Glomerular visceral epithelial cell (primary cell): ENCODE results near the gene L3MBTL4.

Experiments used
- DNase-seq: peaks from one replicate; pipeline ENCODE4 v3.0.0-alpha.2; 2016; ENCODE audit errors: extremely low spot score

L3MBTL4 gene

DNA sequence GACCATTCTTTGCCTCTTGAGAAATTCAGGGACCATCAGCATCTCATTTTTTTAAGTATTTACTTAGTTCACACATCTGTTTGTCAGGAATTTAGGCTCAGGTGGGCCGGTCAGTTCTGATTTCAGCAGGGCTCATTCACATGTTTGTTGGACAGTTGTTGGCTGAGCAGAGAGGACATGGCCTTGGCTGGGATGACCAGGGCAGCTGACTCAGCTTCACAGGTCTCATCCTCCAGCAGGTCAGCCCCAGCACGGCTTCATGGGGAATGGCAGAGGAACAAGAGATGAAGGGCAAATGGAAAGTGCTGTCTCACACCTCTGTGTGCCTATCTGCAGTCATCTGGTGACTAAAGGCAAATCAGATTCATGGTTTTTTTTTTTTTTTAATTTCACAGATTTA is 383.3 kb downstream of the L3MBTL4 start:
- no peak for DNase-seq

DNA sequence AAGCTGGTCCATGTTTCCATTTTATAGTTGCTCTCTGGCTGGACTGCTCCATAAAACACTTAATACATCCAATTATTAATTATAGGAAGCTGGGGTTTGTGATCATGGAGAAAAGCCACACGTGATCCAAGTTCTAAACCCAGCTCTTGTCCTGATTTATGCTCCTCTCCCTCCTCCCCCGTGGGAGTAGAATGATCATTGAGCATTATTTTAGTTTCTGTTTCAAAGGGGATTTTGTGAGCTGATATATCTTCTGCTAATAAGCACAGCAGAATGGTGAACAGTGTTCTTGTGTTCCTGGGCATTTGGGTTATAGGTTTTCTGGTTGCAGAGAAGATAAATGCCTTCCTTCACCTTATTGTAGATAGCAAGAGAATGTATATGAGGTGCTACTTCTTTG is 383.7 kb downstream of the L3MBTL4 start:
- no peak for DNase-seq

DNA sequence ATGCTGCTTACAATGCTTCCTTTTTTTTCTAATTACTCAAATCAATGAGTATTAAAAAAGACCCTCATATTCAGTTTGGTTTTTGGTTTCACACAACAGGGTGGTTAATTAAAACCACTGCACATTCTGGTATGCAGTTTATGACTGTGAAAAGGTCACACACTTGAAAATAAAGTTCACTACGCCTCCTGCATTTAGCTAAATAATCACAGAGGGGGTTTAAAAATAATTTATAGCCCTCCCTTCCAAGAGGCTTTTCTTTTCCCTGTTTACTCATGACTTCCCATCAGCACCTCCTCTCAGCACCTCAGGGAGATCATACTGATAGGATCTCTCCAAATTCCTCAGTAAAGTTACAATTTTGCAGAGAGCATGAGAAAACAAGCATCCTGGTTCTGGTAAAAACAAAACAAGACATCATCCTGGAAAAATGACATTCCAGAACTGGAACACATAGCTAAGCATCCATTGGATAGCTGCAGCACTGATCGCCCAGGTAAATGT is 389.9 kb downstream of the L3MBTL4 start:
- DNase-seq: no peak

DNA sequence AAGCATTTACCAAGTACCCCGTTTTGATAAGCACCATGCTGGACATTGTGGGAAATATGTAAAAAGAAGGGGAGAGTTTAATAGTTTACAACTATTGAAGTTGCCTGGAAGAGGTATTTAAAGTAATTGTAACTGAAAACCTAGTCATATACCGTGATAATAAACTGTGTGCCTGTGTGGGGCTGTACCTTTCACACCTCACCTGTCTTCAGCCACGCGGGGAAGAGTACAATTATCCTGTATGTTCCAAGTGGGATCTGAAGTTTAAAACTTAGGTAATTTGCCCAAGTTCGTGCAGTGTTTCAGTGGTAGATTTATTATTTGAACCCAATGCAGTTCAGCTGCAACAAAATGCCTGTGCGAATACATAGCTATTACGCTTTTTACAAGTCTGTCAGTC is 391.2 kb downstream of the L3MBTL4 start:
- no peak for DNase-seq

DNA sequence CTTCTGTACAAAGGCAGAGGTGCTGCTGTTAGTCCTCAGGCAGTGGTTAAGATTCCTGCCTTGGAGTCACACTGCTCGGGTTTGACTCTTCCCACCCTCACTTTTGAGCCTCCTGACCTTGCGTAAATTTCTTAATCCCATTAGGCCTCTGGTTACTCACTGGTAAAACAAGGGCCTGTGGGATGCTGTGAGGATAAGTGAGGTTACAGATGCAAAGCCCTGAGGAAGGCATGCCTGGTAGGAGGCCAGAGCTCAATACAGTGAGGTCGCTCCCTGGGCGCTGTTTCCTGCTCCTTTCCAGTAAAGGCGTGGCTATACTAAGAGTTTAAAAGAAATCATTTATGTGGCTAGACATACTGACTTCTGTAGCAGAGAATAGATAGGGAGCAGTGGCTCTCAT is 391.9 kb downstream of the L3MBTL4 start:
- DNase-seq: no peak

DNA sequence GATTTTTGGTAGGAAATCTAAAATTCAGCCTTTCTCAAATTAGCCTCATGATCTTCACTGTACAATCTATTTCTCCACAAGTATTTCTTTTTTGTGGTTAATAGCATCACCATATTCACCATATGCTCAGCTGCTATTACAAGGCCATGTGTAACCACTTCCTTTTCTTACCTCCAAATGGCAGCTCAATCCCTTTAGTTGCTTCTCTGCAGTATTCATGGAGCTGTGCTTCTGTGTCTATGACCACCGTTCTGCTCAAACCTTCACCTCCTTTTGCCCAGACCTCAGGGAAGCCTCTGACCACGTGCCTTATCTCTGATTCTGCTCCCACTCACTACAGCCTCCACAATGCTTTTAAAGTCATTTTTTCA is 392.7 kb downstream of the L3MBTL4 start:
- no peak for DNase-seq

DNA sequence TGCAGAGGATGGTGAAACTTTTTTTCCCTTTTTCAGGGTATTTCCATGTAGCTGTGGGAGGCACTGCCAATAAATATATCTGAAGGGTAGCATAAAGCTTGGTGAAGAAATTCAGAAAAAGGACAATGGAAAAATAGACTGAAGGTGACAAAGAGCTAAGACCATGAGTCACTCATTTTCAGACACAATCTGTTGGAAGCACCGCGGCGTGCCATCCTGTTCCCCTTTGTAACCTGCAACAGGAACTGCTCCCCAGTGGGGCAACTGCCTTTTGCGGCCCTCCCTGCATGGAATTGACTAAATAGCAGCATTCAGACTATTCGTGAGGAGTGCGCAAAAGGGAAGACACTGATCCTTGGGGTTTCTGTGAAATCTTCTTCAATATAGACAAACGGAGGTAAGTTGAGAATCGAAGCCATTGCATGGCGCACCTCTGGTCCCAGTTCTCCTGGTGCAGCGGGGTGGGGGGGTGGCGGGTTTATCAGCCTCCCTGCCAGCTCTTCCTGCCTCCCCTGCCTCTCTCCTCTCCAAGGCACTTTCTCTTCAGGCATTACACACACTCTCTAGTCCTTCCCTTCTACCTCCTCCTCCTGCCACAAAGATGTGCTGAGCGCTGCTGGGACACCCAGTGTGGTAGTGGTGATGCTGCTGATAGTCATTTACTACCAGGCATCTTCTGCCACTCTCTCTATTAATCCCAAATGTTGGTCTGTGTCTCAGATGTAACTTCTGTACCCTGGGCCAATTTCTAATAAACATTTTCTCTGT is 393.2 kb downstream of the L3MBTL4 start:
- DNase-seq: no peak

DNA sequence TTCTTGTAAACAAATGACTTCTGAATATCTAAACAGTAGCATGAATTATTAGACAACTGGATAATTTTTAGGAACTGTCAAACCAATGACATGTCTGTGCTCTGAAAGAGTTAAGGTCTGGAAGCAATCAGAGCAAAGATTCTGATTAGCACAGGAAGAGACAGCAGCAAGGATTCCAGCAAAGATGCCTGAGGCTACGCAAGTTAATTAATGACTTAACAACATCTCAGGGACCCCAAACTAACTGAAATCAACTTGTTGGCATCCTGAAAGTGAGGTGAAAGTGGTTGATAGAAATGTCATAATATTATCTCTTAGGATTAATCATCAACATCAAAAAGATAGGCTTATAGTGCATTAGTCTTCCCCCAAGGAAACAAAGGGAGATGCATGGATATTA is 396.0 kb downstream of the L3MBTL4 start:
- no peak for DNase-seq

DNA sequence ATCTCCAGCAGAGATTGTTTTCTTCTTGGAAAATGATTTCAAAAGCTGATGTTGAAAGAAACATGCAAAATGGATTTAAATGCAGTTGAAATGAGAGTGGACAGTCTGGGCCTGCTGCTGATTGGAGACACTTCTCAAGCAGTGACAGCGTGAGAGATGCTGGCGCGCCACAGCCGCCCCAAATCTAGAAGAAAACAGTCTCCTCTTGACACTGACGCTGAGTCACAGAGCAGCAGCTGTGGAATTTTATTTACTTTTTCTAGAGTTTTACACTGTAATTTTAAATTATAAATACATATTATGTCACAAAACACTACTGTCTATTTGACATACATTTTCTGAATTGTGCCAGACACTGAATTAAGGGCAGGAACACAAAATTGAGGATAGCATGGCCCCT is 397.5 kb downstream of the L3MBTL4 start:
- no peak for DNase-seq

DNA sequence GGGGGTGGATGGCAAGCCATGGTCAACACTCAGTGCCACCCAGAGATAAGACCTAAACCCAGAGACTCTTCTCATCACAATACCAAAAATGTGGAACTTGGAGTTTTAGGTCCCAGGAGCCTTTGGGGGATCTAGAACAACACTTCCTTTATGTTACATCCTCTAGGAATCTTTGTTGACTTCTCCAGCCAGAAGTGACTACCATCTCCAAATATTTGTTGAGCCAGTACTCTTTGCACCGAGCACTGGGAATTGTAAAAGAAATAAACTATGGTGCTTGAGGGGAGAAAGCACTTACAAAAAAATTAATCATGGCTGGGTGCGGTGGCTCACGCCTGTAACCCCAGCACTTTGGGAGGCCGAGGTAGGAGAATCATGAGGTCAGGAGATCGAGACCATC is 399.3 kb downstream of the L3MBTL4 start:
- DNase-seq: no peak

DNA sequence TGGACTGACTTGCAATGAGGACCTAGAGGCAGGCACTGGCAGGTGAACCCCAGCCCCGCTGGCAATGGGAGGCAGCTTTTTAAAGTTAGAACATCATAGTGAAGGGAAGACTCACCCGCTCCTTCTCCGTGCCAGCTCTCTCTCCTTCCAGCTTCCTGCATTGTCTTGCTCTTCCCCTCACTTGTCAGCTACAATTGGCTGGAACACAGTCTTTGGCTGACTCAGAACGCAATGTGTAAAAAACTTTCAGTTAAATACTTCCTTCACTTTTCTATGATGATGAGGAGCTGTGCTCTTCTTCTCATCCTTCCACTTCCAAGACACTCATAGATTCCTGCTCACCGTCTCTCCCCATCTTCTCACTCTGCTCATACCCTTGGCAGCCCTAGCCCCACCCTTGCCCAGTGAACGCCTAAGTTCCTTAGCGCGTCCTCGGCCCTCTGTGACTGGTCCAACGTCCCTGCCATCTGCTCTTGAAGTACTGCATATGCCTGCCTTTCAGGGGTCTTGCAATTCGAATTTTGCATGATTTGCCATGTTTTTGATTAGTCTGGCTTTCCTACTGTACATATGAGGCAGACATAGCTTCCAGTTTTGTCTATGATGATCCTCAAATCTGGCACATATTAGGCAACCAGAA is 401.4 kb downstream of the L3MBTL4 start:
- DNase-seq: no peak

DNA sequence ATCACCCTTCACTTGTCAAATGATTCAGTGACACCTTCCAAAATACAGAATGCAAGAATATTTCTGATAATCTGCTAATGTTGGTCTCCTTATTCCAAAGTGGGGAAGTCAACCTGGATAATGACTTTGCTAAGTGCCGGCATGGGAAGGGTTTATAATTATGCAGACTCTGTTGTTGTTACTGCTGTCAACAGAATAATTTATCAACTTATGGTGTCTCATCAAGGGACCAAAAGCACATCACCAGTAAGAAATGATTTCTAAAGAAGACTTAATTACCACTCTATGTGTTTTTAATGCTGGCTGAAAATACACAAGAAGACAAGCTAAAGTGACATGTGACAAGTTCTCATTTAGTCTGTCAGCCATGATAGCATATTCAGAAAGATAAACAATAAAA is 403.8 kb downstream of the L3MBTL4 start:
- DNase-seq: no peak

DNA sequence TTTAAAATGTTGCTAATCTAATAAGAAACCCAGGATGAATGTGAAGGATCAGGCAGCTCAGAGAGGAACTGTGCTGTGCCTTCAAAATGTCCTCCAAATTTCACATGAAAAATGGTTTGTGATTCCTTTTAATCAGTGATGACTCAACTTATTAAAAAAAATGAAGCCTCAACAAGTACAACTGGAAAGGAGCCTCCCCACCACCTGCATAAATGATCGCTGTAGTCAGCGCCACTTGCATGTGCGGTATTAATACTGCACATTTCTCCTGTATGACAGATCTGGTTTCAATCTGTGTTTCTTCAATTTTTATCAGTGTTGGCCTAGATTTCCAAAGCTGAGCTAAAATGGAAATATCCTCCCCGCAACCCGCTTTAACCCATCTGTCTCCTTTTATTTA is 404.4 kb downstream of the L3MBTL4 start:
- DNase-seq: no peak

DNA sequence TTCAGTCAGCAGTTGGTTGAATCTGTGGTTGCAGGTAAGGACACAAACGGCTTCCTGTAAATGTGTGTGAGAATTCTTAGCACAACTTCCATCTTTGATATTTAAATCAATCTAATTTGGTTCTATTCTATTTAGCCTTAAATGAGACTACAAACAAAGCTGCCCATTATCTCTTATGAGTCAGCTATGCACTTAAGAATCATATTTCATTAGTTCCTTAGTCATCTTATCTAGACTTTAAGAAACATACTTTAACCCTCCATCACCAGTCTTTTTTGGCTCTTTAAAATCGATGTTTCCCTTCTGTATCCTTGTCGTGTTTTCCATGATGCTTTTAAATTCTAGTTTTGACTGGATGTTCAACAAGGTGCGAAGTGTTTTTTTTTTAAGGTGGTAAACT is 405.0 kb downstream of the L3MBTL4 start:
- DNase-seq: no peak

DNA sequence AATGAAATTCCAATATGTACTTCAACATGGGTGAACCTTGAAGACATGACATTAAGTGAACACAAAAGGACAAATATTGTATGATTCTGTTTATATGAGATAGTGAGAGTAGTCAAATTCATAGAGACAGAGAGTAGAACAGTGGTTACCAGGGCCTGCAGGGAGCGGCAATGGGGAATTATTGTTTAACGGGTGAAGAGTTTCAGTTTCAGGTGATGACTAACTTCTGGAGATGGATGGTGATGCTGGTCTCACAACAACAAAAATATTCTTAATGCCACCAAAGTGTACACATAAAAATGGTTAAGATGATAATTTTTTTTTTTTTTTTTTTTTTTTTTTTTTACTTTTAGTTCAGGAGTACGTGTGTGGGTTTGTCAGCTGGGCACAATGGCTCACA is 410.0 kb downstream of the L3MBTL4 start:
- DNase-seq: no peak

DNA sequence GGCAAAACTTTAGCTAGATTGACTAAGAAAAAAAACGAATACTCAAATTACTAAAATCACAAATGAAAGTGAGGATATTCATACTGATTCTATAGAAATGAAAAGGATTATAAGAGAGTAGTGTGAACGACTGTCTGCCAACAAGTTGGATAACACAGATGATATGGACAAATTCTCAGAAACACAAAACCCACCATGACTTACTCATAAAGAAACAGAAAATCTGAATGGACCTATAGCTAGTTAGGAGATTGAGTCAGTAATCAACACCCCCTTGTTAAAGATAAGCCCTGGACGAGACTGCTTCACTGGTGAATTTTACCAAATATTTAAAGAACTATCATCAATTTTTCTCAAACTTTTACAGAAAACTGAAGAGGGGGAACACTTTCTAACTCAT is 410.6 kb downstream of the L3MBTL4 start:
- DNase-seq: no peak

DNA sequence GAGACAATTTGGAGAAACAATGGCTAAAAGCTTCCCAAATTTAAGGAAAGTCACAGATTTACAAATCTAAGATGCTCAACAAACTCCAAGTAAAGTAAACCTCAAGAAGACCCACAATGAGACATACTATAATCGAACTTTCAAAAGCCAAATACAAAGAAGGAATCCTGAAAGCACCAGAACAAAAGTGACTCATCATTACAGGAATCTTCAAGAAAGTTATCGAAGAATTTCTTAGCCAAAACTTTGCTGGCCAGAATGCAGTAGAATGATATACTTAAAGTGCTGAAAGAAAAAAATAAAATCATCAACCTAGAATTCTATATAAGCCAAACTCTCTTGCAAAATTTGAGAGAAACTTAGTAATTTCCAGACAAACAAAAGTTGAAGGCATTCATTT is 412.8 kb downstream of the L3MBTL4 start:
- no peak for DNase-seq

DNA sequence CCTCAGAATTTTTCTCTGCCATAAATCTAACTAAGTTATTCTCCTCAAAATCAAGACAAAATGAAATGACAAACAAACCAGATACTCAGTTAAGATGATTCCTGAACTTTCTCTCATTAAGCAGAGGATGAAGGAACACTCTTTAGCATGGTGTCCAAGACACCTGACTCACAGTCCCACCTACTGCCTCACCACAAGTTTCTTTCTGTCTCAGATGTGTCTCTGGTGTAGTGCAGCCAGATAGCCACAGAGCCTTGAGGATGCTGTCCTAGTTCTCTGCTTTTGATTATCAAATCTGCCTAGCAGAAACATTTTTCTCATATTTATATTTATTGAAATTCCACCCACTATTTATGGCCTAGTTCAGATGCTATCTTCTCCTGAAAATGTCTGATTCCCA is 415.8 kb downstream of the L3MBTL4 start:
- no peak for DNase-seq

DNA sequence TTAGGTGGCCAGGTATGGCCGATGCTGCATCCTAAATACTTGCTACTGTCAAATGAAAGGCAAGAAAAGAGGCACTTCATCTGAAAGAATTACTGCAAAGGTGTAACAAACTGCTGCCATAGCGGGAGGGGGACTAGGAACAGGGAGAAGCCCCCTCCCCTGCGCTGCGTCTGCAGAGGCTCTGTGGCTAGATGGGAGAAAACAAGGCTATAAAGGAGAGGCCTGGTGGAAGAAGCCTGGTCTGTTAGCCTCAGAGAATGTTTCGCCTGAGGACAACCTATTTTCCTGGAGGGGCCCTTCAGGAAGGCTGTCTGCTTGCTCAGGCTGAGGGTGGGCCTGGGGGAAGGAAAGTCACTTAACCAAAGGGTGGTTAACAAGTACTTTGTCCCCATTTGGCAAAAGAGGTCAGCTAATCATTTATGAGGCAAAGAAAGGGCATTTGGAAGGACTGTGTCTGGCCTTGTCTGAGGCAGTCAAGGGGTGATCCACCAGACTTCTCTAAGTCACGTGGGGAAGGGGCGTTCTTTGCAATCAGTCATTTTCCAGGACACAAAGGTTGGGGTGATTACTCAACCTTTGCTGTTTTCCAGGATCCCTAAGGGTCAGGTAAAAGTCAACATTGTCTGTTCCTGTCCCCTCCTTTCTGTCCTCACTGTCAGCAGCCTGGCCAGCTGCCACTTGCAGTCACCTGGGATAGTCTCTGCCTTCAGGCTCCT is 416.4 kb downstream of the L3MBTL4 start:
- DNase-seq: no peak

DNA sequence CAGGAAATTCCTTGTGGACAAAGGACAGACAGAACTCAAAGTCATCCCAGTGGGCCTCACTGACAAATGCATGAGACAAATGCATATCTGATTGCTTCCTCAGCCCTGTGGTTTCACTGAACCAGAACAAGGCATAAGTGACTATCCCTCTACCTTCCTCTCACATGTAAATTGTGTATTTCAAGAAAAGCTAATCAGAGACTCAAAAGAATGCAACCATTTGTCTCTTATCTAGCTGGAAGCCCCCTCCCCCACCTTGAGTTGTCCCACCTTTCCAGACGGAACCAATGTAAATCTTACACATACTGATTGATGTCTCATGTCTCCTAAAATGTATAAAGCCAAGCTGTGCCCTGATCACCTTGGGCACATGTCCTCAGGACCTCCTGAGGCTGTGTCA is 417.4 kb downstream of the L3MBTL4 start:
- no peak for DNase-seq

DNA sequence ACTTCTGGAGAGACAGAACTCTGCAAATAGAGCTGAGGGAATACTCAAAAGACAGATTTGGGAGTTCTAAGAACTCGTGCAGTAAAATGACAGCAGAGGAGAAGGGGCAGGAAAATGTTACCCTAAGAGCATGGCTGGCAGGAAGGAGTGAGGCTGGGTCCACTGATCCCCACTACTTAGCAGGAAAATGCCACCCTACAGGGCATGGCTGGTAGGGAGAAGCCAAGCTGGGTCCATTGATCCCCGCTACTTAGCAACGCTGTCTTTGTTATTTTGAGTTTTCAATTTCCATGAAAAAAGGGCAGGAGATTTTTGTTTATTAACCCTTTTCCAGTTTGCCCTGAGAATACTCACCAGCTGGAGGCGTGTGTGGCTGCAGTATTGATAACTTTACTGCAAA is 419.1 kb downstream of the L3MBTL4 start:
- no peak for DNase-seq

DNA sequence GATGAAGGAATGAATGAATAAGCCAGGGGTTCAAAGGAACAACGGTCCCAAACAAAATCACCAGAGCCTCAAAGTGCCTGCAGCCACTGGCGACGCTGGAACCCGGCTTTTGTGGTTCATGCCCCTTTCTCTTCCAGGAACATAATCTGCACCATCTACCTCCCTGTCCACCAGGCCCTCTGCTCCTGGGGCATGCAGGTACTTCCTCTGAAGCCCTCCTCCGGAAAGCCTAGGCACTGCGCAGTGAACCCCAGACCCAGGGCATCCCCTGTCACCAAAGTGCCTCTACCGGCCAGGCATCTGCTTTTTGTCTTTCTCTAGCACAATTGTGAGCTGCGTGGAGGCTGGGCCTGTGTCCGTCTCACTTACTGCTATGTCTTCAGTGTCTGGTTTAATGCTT is 420.8 kb downstream of the L3MBTL4 start:
- no peak for DNase-seq

DNA sequence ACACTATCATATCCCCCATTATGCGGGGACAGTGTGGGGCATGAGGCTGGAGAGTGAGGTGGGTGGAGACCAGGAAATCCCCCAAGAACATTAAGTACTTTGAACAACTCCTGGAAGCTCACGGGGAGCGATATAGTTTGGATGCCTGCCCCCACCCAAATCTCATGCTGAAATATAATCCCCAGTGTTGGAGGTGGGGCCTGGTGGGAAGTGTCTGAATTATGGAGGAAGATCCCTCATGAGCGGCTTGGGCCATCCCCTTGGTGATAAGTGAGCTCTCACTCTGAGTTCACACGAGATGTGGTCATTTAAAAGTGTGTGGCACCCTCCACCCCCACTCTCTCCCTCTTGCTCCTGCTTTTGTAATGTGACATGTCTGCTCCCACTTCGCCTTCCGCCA is 422.3 kb downstream of the L3MBTL4 start:
- no peak for DNase-seq
